GM15510 (cell line): ENCODE results near the gene PTPRCAP.

Experiments
- POLR2A ChIP-seq: IDR thresholded peaks from 3 replicates; pipeline ENCODE4 v1.6.1; 2011; ENCODE audit warnings: borderline replicate concordance; ENCODE audit not compliant: insufficient read length; ENCODE audit errors: extremely low read depth

PTPRCAP gene

DNA sequence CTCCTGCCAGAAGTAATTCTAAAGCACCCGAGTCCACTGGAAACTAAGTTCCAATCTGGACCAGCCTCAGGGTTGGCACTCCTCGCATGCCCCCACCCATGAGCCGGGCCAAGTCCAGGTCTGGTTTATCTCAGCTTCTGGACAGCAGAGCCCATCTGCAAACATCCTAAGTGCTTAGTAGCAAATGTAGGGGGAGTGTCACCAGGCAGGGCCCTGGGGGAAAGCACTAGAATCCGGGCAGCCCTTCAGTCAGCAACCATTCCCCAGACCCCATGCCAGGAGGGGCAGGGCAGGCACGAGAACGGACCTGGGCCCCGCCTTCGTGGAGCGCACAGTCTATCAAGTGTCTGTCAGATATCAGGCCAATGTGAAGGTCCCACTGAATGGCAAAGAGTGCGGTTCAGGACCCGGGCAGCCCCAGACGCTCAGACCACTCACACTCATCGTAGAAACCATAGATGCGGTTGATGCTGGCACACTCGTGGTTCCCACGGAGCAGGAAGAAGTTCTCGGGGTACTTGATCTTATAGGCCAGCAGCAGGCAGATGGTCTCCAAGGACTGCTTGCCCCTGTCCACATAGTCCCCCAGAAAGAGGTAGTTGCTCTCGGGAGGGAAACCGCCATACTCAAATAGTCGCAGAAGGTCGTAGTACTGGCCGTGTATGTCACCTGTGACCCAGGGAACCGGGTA is 37.1 kb downstream of the PTPRCAP start:
- no peak for TF ChIP-seq POLR2A

DNA sequence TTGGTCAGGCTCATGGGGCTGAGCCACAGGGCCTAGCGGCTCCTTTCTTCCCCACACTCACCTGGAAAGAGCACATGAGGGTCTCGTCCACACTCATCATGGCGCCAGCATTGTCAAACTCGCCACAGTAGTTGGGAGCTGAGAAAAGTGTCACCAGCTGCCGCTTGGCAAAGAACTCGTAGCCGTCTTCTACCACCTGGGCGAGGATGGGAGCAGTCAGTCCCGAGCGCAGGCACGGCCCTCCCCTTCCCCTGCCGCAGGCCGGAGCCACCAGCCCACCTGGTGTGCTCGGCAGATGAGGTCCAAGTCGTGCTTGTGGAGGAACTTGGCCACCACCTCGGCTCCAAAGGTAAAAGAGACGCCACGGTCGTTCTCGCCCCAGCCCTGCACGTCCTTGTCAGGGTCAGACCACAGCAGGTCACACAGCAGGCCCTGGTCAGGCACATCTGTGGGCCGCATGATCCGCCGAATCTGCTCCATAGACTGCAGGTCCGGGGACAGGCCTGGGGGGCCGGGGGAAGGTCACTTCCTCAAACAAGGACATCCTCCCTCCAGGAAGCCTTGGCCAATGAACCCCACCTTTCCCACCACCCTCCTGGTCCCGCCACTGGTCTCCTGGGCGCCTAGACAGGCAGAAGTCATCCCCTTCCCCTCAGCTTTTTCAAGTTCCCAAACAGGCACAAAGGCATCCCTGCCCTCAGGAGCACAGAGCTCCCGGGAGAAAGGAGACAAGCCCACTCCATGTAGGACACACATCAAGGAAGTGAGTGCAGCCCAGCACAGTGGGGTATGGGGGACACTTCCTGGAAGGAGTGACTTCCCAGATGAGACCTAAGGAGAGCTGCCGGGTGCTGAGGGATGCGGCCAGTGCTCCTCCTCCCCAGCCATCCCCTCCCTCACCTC is 38.6 kb downstream of the PTPRCAP start:
- TF ChIP-seq POLR2A, result no peak

DNA sequence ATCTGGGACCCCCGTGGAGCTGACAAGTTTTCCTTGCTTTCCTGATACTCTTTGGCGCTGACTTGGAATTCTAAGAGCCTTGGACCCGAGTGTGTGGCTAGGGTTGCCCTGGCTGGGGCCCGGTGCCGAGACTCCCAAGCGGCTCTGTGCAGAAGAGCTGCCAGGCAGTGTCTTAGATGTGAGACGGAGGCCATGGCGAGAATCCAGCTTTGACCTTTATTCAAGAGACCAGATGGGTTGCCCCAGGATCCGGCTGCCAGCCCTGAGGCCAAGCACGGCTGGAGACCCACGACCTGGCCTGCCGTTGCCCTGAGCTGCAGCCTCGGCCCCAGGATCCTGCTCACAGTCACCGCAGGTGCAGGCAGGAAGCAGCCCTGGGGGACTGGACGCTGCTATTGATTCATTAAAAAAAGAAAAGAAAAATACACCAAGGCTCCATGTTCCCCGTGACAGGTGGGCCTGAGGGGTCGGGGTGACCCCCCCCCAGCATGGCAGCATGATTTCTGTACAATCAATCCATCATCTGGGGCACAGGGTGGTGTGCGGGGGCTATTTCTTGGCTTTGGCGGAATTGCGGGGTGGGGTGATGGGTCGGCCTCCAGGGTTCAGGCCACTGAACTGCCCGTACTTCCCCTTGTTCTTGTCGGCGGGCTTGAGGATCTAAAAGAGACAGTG is 39.4 kb downstream of the PTPRCAP start:
- no peak for TF ChIP-seq POLR2A

DNA sequence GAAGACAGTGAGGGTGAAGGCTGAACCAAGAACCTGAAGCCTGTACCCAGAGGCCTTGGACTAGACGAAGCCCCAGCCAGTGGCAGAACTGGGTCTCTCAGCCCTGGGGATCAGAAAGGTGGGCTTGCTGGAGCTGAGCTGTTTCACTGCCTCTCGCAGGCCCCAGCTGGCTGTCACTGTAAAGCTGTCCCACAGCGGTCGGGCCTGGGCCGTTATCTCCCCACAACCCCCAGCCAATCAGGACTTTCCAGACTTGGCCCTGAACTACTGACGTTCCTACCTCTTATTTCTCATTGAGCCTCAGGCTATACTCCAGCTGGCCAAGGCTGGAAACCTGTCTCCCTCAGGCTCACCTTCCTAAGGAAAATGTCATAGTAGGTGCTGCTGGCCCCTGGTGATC is 39.9 kb downstream of the PTPRCAP start:
- no peak for TF ChIP-seq POLR2A

DNA sequence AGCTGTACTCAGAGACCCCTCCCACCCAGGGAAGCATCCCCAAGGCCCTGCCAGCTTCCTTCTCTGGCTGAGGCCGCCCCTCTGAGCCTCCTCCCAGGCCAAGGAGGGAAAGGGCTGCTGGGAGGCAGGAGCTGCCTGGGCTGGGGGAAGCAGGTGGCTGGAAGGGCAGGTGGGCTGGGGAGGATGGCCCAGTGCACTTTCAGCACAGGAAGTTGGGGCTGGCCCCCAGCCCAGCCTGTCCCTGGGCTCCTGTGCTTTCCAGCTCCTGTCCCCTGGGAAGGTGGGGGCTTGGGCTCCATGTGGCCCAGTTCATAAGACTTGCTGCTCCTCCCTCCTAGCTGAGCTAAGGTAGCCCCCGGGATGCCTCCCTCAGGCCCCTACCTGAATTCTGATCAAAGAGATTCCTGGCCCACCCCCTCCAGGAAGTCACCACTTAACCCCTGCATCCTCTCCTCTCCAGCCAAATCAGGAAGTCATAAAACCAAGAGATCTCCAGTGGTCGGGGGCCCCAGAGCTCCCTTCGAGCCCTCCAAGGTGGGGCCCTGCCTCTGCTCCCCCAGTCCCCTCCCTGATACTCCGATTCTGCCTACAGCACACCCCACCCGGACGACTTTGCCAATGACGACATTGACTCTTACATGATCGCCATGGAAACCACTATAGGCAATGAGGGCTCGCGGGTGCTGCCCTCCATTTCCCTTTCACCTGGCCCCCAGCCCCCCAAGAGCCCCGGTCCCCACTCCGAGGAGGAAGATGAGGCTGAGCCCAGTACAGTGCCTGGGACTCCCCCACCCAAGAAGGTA is 40.7 kb downstream of the PTPRCAP start:
- TF ChIP-seq POLR2A, result no peak

DNA sequence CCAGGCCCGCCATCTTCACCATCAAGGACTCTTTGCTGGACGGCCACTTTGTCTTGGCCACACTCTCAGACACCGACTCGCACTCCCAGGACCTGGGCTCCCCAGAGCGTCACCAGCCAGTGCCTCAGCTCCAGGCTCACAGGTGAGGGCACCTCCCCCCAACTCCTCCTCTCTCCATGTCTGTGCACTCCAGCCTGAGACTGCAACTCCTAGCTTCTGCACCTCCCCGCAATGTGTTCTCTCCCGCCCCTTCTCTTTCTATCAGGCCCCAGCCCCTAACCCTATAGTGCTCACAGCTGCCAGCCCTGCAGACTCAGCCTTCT is 41.3 kb downstream of the PTPRCAP start:
- TF ChIP-seq POLR2A, result no peak

DNA sequence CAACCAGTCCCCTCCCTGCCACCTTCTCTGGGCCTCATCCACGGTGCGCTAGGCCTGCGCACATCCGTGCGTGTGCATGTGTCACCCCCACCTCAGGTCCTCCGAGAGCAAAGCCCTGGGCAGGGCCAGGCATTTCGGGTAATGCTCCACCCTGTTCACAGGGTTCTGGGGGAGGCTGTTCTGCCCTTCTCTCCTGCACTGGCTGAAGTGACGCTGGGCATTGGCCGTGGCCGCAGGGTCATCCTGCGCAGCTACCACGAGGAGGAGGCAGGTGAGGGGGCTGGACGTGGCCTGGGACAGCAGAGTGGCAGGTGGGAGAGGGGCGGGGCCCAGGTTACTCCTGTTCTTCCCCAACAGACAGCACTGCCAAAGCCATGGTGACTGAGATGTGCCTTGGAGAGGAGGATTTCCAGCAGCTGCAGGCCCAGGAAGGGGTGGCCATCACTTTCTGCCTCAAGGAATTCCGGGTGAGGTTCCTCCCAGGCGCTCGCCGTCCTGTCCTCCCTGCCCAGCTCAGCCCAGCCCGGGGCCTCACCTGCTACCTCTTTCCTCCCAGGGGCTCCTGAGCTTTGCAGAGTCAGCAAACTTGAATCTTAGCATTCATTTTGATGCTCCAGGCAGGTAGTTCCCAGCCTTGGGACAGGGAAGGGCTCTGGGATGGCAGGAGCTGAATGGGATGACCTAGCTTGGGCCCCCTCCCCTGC is 41.8 kb downstream of the PTPRCAP start:
- no peak for TF ChIP-seq POLR2A

DNA sequence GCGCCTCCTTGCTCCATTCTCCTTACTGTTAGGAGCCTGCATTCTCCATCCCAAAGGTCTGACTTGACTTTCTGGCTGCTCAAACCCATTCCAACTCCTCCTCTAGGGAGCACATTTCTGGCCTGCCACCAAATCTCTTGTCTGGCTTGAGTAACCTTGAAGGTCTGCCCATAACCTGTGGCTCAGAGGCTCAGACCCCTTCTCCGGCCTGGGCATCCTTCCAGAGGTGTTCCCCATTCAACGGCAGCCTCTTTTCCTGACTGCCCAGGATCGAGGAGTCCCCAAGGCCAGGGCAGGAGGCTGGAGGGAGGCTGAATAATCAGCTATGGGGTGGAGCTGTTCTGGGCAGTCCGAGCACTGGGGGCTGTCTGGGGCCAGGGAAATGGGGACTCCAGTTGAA is 43.5 kb downstream of the PTPRCAP start:
- TF ChIP-seq POLR2A, result no peak

DNA sequence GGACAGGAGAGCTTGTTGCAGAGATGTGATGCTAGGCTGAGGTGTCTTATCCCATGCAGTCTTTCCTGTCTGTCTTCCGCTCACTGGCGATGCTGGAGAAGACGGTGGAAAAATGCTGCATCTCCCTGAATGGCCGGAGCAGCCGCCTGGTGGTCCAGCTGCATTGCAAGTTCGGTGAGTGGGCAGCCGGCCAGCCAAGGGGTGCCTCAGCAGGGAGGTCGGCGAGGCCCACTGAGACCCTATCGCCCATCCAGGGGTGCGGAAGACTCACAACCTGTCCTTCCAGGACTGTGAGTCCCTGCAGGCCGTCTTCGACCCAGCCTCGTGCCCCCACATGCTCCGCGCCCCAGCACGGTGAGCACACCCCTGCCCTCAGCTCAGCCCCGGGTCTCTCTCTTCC is 44.0 kb downstream of the PTPRCAP start:
- TF ChIP-seq POLR2A, result no peak

DNA sequence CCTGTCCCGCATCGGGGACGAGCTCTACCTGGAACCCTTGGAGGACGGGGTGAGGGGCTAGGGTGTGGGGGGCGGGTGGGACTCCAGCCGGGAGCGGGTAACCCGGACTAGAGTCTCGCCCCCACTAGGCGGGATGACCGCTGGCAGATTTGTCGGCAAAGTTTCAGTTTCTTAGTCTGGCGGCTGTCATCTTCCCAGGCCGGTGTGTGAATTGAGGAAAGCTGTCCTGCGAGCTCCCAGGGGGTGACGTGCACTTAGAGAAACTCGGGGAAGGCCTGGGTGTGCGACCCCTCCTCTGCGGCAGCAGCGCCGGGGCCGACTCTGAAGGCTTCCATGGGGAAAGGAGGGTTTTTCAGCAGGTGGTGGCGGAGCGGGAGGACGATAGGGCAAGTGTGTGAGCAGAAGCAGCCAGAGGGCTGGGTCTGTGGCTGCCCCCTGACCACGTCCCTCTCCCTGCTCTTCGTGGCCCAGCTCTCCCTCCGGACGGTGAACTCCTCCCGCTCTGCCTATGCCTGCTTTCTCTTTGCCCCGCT is 45.2 kb downstream of the PTPRCAP start:
- TF ChIP-seq POLR2A, result no peak

DNA sequence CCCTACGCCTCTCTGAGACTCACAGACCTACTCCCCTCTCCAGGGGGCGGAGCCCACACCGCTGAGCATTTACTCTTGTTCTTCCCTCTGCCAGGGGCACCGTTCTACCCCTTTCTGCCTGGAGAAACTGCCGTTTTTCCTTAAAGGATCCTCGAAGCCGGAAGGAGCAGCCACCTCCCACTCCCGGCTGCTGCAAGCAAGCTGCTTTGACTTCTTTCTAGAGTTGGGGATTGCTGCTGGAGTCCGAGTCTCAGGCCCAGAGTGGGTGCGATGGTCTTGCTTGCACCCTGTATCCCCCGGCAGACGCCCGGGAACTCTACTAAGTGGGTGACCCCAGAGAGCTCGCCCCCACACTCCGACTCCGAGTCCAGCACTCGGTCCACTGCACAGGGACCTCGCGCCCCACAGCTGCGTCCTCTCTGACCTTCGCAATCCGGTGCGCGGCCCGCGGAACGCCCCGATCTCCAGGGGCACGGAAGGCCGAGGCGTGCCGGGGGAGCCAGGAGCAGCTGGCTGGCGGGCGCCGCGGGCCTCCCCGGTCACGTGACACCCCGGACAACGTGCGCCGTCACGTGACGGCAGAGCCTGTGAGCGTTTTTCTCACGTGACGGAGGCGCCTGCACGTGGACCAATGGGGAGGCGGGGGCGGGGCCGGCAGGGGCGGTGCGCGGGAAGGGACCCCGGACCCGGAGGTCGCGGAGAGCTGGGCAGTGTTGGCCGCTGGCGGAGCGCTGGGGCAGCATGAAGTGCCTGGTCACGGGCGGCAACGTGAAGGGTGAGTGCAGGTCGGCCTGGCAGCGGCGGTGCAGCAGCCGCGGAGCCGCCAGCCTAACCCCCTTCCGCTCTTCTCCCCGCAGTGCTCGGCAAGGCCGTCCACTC is 45.9 kb downstream of the PTPRCAP start, which contains the start of gene RAD9A:
TSS of gene RAD9A (plus strand) at position 683 of the 879 bp plus-strand sequence. CDS start at position 742, 59 bp downstream.
- TF ChIP-seq POLR2A, result peak; percentile 81

DNA sequence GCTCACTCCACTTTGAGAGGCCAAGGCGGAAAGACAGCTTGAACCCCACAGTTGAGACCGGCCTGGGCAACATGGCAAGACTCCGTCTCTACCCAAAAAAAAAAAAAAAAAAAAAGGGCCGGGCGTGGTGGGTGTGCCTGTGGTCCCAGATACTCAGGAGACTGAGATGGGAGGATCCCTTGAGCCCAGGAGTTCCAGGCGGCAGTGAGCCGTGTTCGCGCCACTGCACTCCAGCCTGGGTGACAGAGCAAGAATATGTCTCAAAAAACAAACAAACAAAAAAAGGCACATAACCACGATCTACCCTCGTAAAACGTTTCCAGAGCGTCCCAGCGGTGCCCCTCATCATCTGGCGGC is 46.6 kb downstream of the PTPRCAP start:
- TF ChIP-seq POLR2A, result no peak

DNA sequence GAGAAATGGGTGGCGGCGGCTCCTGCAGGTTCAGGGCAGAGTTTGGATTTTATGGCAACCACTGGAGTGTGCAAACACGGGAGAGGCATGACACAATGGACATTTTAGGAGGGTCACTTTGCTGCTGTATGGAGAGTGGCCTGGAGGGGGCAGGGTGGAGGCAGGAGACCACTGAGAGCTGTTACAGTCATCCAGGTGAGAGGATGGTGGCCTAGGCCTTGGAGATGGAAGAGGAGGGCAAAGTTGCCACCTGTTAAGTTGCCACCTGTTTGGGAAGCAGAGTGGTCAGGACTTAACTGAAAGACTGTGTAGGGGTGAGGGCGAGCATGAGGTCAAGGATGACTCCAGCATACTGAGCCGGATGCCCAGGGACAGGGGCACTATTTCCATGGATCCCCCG is 48.0 kb downstream of the PTPRCAP start:
- no peak for TF ChIP-seq POLR2A
